BLaER1 (cell line): Measurements from ENCODE around the gene GCNT4.
A peak's percentile ranks its signal among the peaks of the same experiment; 100 is the strongest.
"Not testable (repeated sequence)": the region's sequence is repeated elsewhere in the genome, so short reads cannot be mapped to it uniquely, and the experiment has no call there.

Experiments
- H3K27ac ChIP-seq: shearing (Covaris generic); formaldehyde crosslinking; 2 replicates; pipeline ENCODE4 v1.8.1; 2022
- H3K27me3 ChIP-seq: shearing (Covaris generic); formaldehyde crosslinking; 2 replicates; pipeline ENCODE4 v1.8.1; 2022
- H3K36me3 ChIP-seq: shearing (Covaris generic); formaldehyde crosslinking; 2 replicates; pipeline ENCODE4 v1.8.1; 2022
- H3K4me1 ChIP-seq: shearing (Covaris generic); formaldehyde crosslinking; 2 replicates; pipeline ENCODE4 v1.8.1; 2022
- H3K4me2 ChIP-seq: shearing (Covaris generic); formaldehyde crosslinking; 2 replicates; pipeline ENCODE4 v1.8.1; 2022
- H3K4me3 ChIP-seq: shearing (Covaris generic); formaldehyde crosslinking; 2 replicates; pipeline ENCODE4 v1.8.1; 2022
- H3K9ac ChIP-seq: shearing (Covaris generic); formaldehyde crosslinking; 2 replicates; pipeline ENCODE4 v1.8.1; 2022
- H3K9me3 ChIP-seq: shearing (Covaris generic); formaldehyde crosslinking; 2 replicates; pipeline ENCODE4 v1.8.1; 2022
- H4K20me1 ChIP-seq: shearing (Covaris generic); formaldehyde crosslinking; 2 replicates; pipeline ENCODE4 v1.8.1; 2022
- Cebpa-rat ChIP-seq: shearing (Covaris generic); IDR thresholded peaks from 2 replicates; pipeline ENCODE4 v1.8.1; 2022

GCNT4 gene, protein sequence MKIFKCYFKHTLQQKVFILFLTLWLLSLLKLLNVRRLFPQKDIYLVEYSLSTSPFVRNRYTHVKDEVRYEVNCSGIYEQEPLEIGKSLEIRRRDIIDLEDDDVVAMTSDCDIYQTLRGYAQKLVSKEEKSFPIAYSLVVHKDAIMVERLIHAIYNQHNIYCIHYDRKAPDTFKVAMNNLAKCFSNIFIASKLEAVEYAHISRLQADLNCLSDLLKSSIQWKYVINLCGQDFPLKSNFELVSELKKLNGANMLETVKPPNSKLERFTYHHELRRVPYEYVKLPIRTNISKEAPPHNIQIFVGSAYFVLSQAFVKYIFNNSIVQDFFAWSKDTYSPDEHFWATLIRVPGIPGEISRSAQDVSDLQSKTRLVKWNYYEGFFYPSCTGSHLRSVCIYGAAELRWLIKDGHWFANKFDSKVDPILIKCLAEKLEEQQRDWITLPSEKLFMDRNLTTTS

DNA sequence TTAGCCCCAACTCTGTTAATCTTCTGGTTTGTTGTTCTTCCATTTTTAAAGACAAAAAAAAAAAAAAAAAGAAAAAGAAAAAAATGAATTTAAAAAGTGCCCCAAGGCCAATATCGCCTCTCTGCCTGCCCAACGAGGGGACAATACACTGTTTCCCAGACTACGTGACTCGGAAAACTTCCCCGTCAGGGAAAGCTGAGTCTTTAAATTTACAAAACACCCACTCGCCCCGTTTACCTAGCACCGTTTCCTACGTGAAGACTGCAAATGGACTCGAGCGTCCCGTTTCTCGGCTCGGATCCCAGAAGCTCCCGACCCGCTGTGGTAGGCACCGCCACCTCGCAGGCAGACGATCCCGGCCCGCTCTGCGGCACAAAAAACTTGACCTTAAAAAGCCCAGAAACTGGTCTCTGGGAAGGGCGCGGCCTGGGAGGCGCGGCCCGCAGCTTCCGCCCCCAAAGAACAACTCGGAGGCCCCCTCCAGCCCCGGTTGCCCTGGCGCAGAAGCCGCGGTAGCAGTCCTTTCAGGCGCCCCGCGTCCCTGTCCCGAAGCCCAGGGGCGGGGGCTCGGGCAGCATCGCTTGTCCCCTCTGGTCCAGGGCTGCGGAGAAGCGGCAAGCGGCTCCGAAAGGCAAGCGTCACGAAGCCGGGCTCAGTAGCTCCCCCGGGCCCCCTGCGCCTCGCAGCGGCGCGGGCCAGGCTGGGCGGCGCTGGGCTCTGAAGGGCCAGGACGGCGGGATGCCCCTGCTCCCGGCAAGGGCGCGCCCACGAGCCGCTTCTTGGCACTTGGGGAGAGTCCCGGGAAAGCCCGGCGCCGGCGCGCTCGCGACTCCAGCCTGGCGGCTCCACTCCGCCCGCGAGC lies at the start of gene GCNT4:
GCNT4 (minus strand) TSS at position 367 of the 862 bp plus-strand sequence. CDS start 22,521 bp downstream, outside the sequence.
- Histone ChIP-seq H3K36me3 (no peaks in the 10 kb centered on the region), H3K9ac (peak within 1 kb of the TSS; percentile 58), H3K4me1 (peaks cover 11% of the 10 kb centered on the region), H4K20me1 (peaks cover 7% of the 10 kb centered on the region; the same call in 1 of the 2 replicates), H3K27ac (no peak within 1 kb of the TSS), H3K9me3 (no peaks in the 10 kb centered on the region), H3K27me3 (peaks cover 44% of the 10 kb centered on the region), H3K4me2 (peak within 1 kb of the TSS; percentile 99), H3K4me3 (peak within 1 kb of the TSS; percentile 85)
- no peak for TF ChIP-seq Cebpa-rat

DNA sequence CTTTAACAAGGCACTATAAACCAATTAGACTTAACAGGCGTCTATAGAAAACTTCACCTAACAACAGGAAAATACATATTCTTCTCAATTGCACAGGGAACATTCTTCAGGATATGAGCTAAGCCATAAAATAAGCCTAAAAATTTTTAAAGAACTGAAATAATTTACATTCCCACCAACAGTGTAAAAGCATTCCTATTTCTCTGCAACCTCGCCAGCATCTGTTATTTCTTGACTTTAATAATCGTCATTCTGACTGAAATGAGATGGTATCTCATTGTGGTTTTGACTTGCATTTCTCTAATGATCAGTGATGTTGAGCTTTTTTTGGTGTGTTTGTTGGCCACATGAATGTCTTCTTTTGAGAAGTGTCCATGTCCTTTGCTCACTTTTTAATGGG lies 43.6 kb upstream of the GCNT4 start:
- not testable (repeated sequence) for H3K4me2 ChIP-seq, H3K27ac ChIP-seq

DNA sequence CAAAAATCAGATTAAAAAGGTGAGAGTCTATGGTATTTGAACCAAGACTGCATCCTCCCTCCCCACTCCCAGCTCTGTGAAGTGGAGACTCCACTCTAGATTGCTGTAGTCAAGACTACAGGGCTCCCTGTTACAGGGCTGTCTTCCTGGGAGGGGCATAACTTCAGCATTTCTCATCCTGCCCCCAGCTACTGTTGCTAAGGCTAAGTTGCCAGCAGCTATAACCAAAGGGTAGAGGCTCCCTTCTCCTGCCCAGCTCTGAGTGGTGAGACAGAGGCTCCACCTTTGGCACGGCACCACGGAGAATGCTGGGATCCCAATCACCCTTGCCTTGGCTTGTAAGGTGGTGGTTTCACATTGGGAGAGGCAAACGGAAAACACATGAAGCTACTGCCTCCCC lies 39.2 kb upstream of the GCNT4 start:
- Histone ChIP-seq H3K4me3 (no peak overlapping the region), H3K27ac (no peak overlapping the region), H3K4me1 (peaks cover 29% of the 10 kb centered on the region), H3K27me3 (no peaks in the 10 kb centered on the region), H4K20me1 (no peaks in the 10 kb centered on the region), H3K9ac (no peak overlapping the region), H3K4me2 (peak overlapping the region; percentile 38), H3K9me3 (no peaks in the 10 kb centered on the region), H3K36me3 (no peaks in the 10 kb centered on the region)
- TF ChIP-seq Cebpa-rat: no peak

More for the DNA sequence above, 43.6 kb upstream of the GCNT4 start:
- H3K4me3 ChIP-seq, H3K9ac ChIP-seq, H3K9me3 ChIP-seq, H4K20me1 ChIP-seq, H3K36me3 ChIP-seq, H3K27me3 ChIP-seq: not testable (repeated sequence)
- peaks cover 14% of the 10 kb centered on the region for H3K4me1 ChIP-seq

DNA sequence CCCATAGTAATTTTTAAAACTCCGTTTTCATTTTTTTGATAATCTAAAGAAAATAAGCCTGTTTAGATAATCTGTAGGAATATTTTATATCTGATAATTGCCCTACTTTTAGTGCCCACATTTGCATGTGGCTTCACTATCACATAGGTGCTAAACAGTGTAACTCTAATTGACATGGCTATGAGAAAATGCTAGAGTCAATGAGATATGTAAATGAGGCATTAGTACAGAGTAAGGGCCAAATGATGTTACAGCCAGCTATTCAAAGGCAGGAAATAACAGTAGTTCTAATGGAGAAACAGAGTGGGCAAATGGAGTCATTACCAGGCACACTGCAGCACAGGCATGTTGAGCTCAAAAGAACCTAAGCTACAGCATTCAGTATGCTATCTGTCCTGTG lies 37.3 kb upstream of the GCNT4 start:
- no peak overlapping the region for H3K9ac ChIP-seq
- H3K27ac ChIP-seq: no peak overlapping the region
- peak overlapping the region; percentile 38 for H3K4me2 ChIP-seq
- no peaks in the 10 kb centered on the region for H3K27me3 ChIP-seq
- no peak overlapping the region for H3K4me3 ChIP-seq
- TF ChIP-seq Cebpa-rat: no peak
- no peaks in the 10 kb centered on the region for H4K20me1 ChIP-seq
- H3K36me3 ChIP-seq: no peaks in the 10 kb centered on the region
- H3K4me1 ChIP-seq: peaks cover 29% of the 10 kb centered on the region
- no peaks in the 10 kb centered on the region for H3K9me3 ChIP-seq

DNA sequence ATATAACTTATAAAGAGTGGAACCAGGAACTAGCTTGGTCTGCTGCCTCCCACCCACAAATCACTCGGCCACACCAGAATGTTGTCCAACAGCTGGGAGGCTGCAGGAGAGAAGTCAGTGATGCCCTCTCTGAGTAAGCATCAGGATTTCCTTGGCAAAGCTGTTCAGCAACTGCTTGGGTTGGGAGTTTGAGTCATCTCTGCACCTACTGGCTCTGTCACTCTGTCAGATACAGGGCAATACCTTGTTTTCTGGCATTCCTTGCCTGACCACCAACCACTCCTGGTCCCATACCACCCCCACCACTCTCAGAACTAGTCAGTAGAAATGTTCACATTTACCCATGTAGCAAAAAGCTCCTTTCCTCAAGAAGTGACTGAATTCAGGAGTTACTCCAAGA lies 36.8 kb upstream of the GCNT4 start:
- no peak overlapping the region for H3K4me2 ChIP-seq
- no peak overlapping the region for H3K27ac ChIP-seq
- no peak overlapping the region for H3K9ac ChIP-seq
- no peaks in the 10 kb centered on the region for H3K36me3 ChIP-seq
- no peaks in the 10 kb centered on the region for H4K20me1 ChIP-seq
- no peaks in the 10 kb centered on the region for H3K27me3 ChIP-seq
- peaks cover 29% of the 10 kb centered on the region for H3K4me1 ChIP-seq
- TF ChIP-seq Cebpa-rat: no peak
- H3K4me3 ChIP-seq: no peak overlapping the region
- no peaks in the 10 kb centered on the region for H3K9me3 ChIP-seq

DNA sequence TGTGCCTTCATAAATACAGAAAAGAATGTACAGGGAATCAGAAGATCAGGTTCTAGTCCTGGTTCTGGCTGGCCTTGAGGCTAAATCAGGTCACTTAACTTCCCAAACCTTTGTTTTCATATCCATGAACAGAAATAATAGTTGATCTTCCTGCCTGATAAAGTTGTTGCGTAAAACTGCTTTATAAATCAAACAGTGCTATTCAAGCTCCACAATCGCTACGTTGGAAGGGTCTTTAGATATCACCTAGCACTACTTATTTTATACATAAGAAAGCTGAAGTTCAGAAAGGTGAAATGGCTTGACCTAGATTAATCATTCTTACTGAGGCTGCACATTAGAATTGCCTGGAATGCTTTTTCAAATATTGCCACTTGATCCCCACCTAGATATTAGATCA lies 36.3 kb upstream of the GCNT4 start:
- H3K27ac ChIP-seq: no peak overlapping the region
- no peaks in the 10 kb centered on the region for H3K27me3 ChIP-seq
- TF ChIP-seq Cebpa-rat: no peak

DNA sequence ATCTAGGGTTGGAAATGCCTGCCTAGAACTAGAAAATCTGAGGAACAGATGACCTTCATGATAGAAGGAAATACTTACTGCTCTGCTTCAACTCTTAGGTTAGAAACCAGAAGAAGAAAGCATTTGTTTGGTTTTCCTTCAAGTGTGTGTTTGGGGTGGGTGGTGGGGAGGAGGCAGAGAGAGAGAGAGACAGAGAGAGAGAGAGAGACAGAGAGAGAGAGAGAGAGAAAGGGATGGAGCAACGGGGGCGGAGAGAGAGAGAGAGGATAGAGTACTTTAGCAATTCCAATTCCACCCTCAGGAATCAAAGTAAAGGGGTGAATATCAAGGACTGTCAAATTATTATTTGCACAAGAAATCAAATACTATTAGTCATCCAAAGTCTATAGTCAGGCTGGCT lies 29.2 kb upstream of the GCNT4 start:
- H3K4me2 ChIP-seq: no peak overlapping the region
- no peaks in the 10 kb centered on the region for H3K27me3 ChIP-seq
- no peak for TF ChIP-seq Cebpa-rat
- no peaks in the 10 kb centered on the region for H3K9me3 ChIP-seq
- no peaks in the 10 kb centered on the region for H3K4me1 ChIP-seq
- H3K36me3 ChIP-seq: no peaks in the 10 kb centered on the region
- no peak overlapping the region for H3K27ac ChIP-seq
- H4K20me1 ChIP-seq: no peaks in the 10 kb centered on the region
- H3K4me3 ChIP-seq: no peak overlapping the region
- no peak overlapping the region for H3K9ac ChIP-seq

More for the DNA sequence above, 36.3 kb upstream of the GCNT4 start:
- H3K9ac ChIP-seq: no peak overlapping the region
- H4K20me1 ChIP-seq: no peaks in the 10 kb centered on the region
- no peak overlapping the region for H3K4me3 ChIP-seq
- H3K4me2 ChIP-seq: no peak overlapping the region
- no peaks in the 10 kb centered on the region for H3K36me3 ChIP-seq
- no peaks in the 10 kb centered on the region for H3K9me3 ChIP-seq
- H3K4me1 ChIP-seq: peaks cover 29% of the 10 kb centered on the region

DNA sequence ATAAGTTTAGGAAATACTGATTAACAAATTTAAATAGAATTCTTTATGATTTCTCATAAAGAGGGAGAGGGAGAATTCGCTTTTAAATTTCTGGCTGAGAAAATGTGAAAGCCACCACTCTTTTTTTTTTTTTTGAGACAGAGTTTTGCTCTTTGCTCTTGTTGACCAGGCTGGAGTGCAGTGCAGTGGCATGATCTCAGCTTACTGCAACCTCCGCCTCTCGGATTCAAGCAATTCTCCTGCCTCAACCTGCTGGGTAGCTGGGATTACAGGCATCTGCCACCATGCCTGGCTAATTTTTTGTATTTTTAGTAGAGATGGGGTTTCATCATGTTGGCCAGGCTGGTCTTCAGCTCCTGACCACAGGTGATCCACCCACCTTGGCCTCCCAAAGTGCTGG lies 27.0 kb upstream of the GCNT4 start:
- H4K20me1 ChIP-seq, H3K9me3 ChIP-seq, H3K27me3 ChIP-seq, H3K27ac ChIP-seq, H3K36me3 ChIP-seq, H3K9ac ChIP-seq, H3K4me2 ChIP-seq, H3K4me1 ChIP-seq, H3K4me3 ChIP-seq: not testable (repeated sequence)

DNA sequence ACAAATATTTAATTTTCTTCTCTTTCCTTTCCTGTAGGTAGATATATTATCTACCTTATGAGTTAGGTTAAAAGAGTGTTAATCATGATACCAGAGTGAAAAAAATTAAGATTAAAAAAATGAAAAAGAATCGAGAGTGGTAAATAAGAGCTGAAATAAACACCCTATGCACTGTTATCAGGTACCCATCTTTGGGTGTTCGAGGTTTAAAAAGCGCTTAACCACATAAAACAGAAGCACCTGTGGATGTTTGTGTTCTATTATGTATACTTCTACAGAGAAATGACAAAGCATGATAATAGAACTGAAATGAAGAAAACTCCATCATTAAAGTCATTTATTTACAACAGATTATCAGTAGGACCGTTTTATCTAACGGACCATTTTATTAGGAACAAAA lies 25.7 kb upstream of the GCNT4 start:
- TF ChIP-seq Cebpa-rat: no peak
- H3K36me3 ChIP-seq: no peaks in the 10 kb centered on the region
- no peaks in the 10 kb centered on the region for H3K27me3 ChIP-seq
- no peak overlapping the region for H3K4me2 ChIP-seq
- H4K20me1 ChIP-seq: no peaks in the 10 kb centered on the region
- no peaks in the 10 kb centered on the region for H3K4me1 ChIP-seq
- H3K27ac ChIP-seq: no peak overlapping the region
- no peak overlapping the region for H3K4me3 ChIP-seq
- no peak overlapping the region for H3K9ac ChIP-seq
- no peaks in the 10 kb centered on the region for H3K9me3 ChIP-seq

DNA sequence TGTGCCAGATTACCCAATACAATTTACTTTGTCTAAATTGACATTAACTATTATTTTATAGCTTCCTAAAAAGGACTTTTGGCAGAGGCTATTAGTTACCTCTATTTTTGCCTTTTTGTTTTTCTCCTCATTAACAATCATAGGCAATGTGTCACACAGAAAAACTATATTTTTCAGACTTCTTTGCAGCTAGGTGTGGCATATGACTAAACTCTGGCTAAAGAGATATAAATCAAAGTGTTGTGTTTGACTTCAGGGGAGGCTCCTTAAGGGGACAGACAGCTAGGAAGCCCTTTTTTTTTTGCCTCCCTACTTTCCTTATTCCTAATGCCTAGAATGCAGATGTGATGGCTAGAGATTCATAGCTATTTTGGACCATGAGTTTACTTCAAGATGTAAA lies 19.7 kb upstream of the GCNT4 start:
- Histone ChIP-seq H3K4me3 (no peak overlapping the region), H3K9ac (no peak overlapping the region), H3K4me1 (no peaks in the 10 kb centered on the region), H3K27me3 (no peaks in the 10 kb centered on the region), H4K20me1 (no peaks in the 10 kb centered on the region), H3K36me3 (no peaks in the 10 kb centered on the region), H3K27ac (no peak overlapping the region), H3K4me2 (no peak overlapping the region), H3K9me3 (no peaks in the 10 kb centered on the region)
- TF ChIP-seq Cebpa-rat: no peak
